Aorta (tissue), 5 donors: ENCODE results near the gene CHD6. TPM values are rescaled to one million over a fixed set of nuclear protein-coding genes. Genes with fewer than 3 reads are reported as not detected.

Experiments used
- ATAC-seq: fragments of 200-7000 bp; cut with Tn5 transposase; one replicate; pipeline ENCODE4 v1.9.1; 2022; ENCODE audit warnings: moderate library complexity; ENCODE audit not compliant: low FRiP score
- DNase-seq, 2 donors: peaks; one replicate each; pipeline ENCODE4 v3.0.0-alpha.2; 2020
- H3K27ac ChIP-seq, 2 donors: one replicate each; pipeline ENCODE4 v1.5.1; 2013; ENCODE audit warnings: low read length in 2 of 2, mild to moderate bottlenecking in 2 of 2, moderate library complexity in 2 of 2, control low read depth in 1 of 2, inconsistent platforms in 1 of 2, low read depth in 1 of 2
- H3K27me3 ChIP-seq, 2 donors: one replicate each; pipeline ENCODE4 v1.6.1; 2013; ENCODE audit warnings: control low read depth in 1 of 2, low read length in 1 of 2, mild to moderate bottlenecking in 1 of 2, moderate library complexity in 1 of 2; ENCODE audit not compliant: insufficient read depth in 2 of 2, control insufficient read depth in 1 of 2
- H3K36me3 ChIP-seq, 2 donors: one replicate each; pipeline ENCODE4 v1.6.1; 2013; ENCODE audit warnings: control low read depth in 1 of 2, low read length in 1 of 2, mild to moderate bottlenecking in 1 of 2; ENCODE audit not compliant: insufficient read depth in 2 of 2, control insufficient read depth in 1 of 2
- H3K4me1 ChIP-seq, 2 donors: one replicate each; pipeline ENCODE4 v1.6.1; 2013; ENCODE audit warnings: low read length in 2 of 2, control low read depth in 1 of 2, mild to moderate bottlenecking in 1 of 2, moderate library complexity in 1 of 2; ENCODE audit not compliant: insufficient read depth in 2 of 2, control insufficient read depth in 1 of 2
- H3K4me3 ChIP-seq, 2 donors: one replicate each; pipeline ENCODE4 v1.5.1; 2013; ENCODE audit warnings: low read length in 2 of 2, control low read depth in 1 of 2, mild to moderate bottlenecking in 1 of 2
- H3K9me3 ChIP-seq: one replicate; pipeline ENCODE4 v1.6.1; 2013; ENCODE audit warnings: mild to moderate bottlenecking, low read length; ENCODE audit not compliant: control insufficient read depth
- WGBS, 2 donors: extraction: QIAGEN DNeasy Blood & Tissue Kit; methylation state at CpG; one replicate each; pipeline ENCODE4 v1.1.7; 2013; 5-methylcytosine and 5-hydroxymethylcytosine counted together
- intact Hi-C, 2 donors: fragments of 100-400 bp; cut with DNase I; formaldehyde crosslinking; loops; one replicate each; pipeline versions ENCODE4 v1.14.2 to v1.15.0; 2022
- polyA plus RNA-seq, 2 donors: library from polyadenylated mRNA; stranded (reverse); fragments of 200-250 nt; gene quantifications; one replicate each; pipeline ENCODE4 v1.2.3, GENCODE V29; 2013
- total RNA-seq, 2 donors: library from RNA; stranded (reverse); fragmentation: NEBNext Ultra II Directional; extraction: Animal tissue kit (Norgen Biotek cat#: 25700); gene quantifications; one replicate each; pipeline ENCODE4 v1.2.1, GENCODE V29; 2021
- donor health status: healthy with polysubstance abuse.
- donor health status: Bipolar disorder and iron deficiency.
- donor health status: DM: no; HTN: no; CAD: no.
- donor health status: DM: no; HTN: no; CAD: no.
- donor health status: DM: yes; HTN: yes; CAD: no.

Gene CHD6
- total and polyA plus RNA-seq, 4 donors, result 3.3 to 126 (median 69.1) TPM

GRCh38 chr20:41649489-41649888 lies 31.3 kb upstream of the CHD6 start:
- H3K27ac ChIP-seq, result no peak overlapping the region
- ATAC-seq, result no peak
- intact Hi-C loops, result no loop called here

GRCh38 chr20:41645372-41645771 lies 27.2 kb upstream of the CHD6 start:
- no peaks in the 10 kb centered on the region for H3K9me3 ChIP-seq
- ATAC-seq (no peak), DNase-seq (no peak)
- no peak overlapping the region for H3K4me3 ChIP-seq
- H3K27ac ChIP-seq, result no peak overlapping the region
- WGBS, 2 donors, result 84 to 88% methylated on average over 3 of the region's 3 CpGs
- intact Hi-C loops, result no loop called here
- no peaks in the 10 kb centered on the region for H3K4me1 ChIP-seq
- H3K36me3 ChIP-seq, result no peaks in the 10 kb centered on the region
- no peaks in the 10 kb centered on the region for H3K27me3 ChIP-seq

More at GRCh38 chr20:41649489-41649888, 31.3 kb upstream of the CHD6 start:
- no peaks in the 10 kb centered on the region for H3K27me3 ChIP-seq
- H3K9me3 ChIP-seq, result no peaks in the 10 kb centered on the region
- H3K4me1 ChIP-seq, result no peaks in the 10 kb centered on the region
- no peak overlapping the region for H3K4me3 ChIP-seq
- no peak for DNase-seq
- no peaks in the 10 kb centered on the region for H3K36me3 ChIP-seq
- WGBS, 2 donors, result 79 to 83% methylated on average over 3 of the region's 3 CpGs

- Histone ChIP-seq H3K36me3 (no peaks in the 10 kb centered on the region), H3K27me3 (no peaks in the 10 kb centered on the region), H3K27ac (no peak overlapping the region), H3K4me1 (no peaks in the 10 kb centered on the region), H3K4me3 (no peak overlapping the region), H3K9me3 (no peaks in the 10 kb centered on the region)
- DNase-seq (peak in 1 of 2 donors; percentile 47), ATAC-seq (no peak)
- intact Hi-C loops, result no loop called here
- WGBS, 2 donors, result 4 to 9% methylated on average over 3 of the region's 3 CpGs
Observed at GRCh38 chr20:41643504-41643938, 25.3 kb upstream of the CHD6 start.

DNA sequence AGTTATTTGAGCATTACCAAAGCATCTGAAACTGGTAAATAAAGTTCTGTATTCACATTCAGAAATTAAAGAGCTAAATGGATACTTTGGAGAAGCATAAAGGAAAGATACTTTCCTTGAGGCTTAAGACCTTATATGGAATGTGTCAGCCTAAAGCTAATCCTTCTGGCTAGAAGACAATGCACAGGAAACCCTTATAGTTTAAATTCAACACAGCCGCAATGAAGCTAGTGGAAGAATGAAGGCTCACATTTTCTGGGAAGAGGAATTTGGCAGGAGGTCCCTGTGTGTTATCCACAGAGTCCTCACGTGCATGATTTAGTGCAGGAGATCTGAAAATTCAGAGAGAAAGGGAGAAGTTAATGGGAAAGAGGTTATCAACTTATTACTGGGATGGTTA lies 21.5 kb upstream of the CHD6 start:
- ATAC-seq (no peak), DNase-seq (no peak)
- intact Hi-C loops, result loop anchor here in 1 of 2 donors (5.0 kb wide), 1 partner anchor 53 kb away; no protein-coding TSS in a partner anchor
- H3K27me3 ChIP-seq, result no peaks in the 10 kb centered on the region
- no peaks in the 10 kb centered on the region for H3K36me3 ChIP-seq
- no peak overlapping the region for H3K4me3 ChIP-seq
- H3K4me1 ChIP-seq, result no peaks in the 10 kb centered on the region
- 14 to 20% methylated on average over 2 of the region's 2 CpGs for WGBS, 2 donors
- H3K9me3 ChIP-seq, result no peaks in the 10 kb centered on the region
- H3K27ac ChIP-seq, result no peak overlapping the region

- ATAC-seq, result no peak
Observed at GRCh38 chr20:41638456-41638855, 20.3 kb upstream of the CHD6 start.

GRCh38 chr20:41635158-41635557 lies 17.0 kb upstream of the CHD6 start:
- H3K9me3 ChIP-seq, result no peaks in the 10 kb centered on the region
- no peak for ATAC-seq
- H3K27ac ChIP-seq, result no peak overlapping the region
- H3K4me1 ChIP-seq, result no peaks in the 10 kb centered on the region
- H3K27me3 ChIP-seq, result no peaks in the 10 kb centered on the region
- no peak for DNase-seq
- intact Hi-C loops, result loop anchor here in 1 of 2 donors (5.0 kb wide), 1 partner anchor 57 kb away; no protein-coding TSS in a partner anchor
- H3K36me3 ChIP-seq, result no peaks in the 10 kb centered on the region
- no peak overlapping the region for H3K4me3 ChIP-seq

More at GRCh38 chr20:41638456-41638855, 20.3 kb upstream of the CHD6 start:
- H3K27me3 ChIP-seq, result no peaks in the 10 kb centered on the region
- H3K4me1 ChIP-seq, result no peaks in the 10 kb centered on the region
- no peaks in the 10 kb centered on the region for H3K9me3 ChIP-seq
- no peaks in the 10 kb centered on the region for H3K36me3 ChIP-seq
- intact Hi-C loops, result loop anchor here in 1 of 2 donors (5.0 kb wide), 1 partner anchor 54 kb away; no protein-coding TSS in a partner anchor
- H3K27ac ChIP-seq, result no peak overlapping the region
- no peak overlapping the region for H3K4me3 ChIP-seq
- WGBS, 2 donors, result 92 to 95% methylated on average over 1 of the region's 1 CpG
- DNase-seq, result no peak

DNA sequence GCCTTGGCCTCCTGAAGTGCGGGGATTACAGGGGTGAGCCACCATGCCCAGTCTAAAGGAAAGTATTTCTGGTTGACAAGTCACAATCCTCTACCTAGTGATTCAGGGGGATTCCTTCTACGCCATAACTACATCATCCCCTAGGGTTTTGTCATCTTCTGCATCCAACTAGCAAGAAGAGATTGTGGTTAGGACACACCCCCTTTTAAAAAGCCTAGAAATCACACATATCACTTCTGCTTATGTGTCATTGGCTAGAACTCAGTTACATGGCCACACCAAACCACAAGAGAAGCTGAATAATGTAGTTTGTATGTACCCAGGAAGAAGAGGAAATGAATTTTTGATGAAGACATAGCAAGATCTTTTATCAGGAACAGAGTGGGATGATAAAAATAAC lies 14.7 kb upstream of the CHD6 start:
- Histone ChIP-seq H3K36me3 (no peaks in the 10 kb centered on the region), H3K9me3 (no peaks in the 10 kb centered on the region), H3K27me3 (no peaks in the 10 kb centered on the region), H3K4me1 (no peaks in the 10 kb centered on the region), H3K27ac (no peak overlapping the region), H3K4me3 (no peak overlapping the region)
- ATAC-seq (no peak), DNase-seq (no peak)
- intact Hi-C loops, result no loop called here
- WGBS, 2 donors, result 96 to 98% methylated on average over 2 of the region's 2 CpGs

GRCh38 chr20:41631826-41632225 lies 13.6 kb upstream of the CHD6 start:
- Histone ChIP-seq H3K27me3 (no peaks in the 10 kb centered on the region), H3K4me3 (no peak overlapping the region), H3K9me3 (no peaks in the 10 kb centered on the region), H3K36me3 (no peaks in the 10 kb centered on the region), H3K4me1 (no peaks in the 10 kb centered on the region), H3K27ac (no peak overlapping the region)
- ATAC-seq (peak; percentile 95), DNase-seq (peak; percentile 89 to 91)
- whole genome bisulfite sequencing, 2 donors, result 6 to 13% methylated on average over 4 of the region's 4 CpGs
- intact Hi-C loops, result no loop called here

DNA sequence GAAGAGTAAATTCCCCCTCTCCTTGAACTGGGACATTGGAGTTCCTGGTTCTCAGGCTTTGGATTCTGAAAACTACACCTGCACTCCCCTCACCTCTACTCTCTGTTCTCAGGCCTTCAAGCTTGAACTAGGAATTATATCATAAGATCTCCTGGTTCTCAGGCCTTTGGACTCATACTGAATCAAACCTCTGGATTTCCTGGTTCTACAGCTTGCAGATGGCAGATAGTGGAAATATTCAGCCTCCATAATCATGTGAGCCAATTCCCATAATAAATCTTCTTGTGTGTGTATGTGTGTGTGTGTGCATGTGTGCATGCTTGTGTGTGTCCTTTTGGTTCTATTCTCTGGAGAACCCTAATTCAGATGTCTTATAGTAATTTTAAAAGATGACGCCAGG lies 12.7 kb upstream of the CHD6 start:
- WGBS, 2 donors, result 84 to 90% methylated on average over 1 of the region's 1 CpG
- no peak for DNase-seq
- ATAC-seq, result no peak

More for the DNA sequence above, 12.7 kb upstream of the CHD6 start:
- Histone ChIP-seq H3K9me3 (no peaks in the 10 kb centered on the region), H3K4me3 (no peak overlapping the region), H3K36me3 (no peaks in the 10 kb centered on the region), H3K27me3 (no peaks in the 10 kb centered on the region), H3K27ac (no peak overlapping the region), H3K4me1 (no peaks in the 10 kb centered on the region)
- intact Hi-C loops, result no loop called here
